Measurements from ENCODE around the gene CDK5RAP3.
"Not testable (repeated sequence)": the region's sequence is repeated elsewhere in the genome, so short reads cannot be mapped to it uniquely, and the experiment has no call there.

Gene CDK5RAP3

DNA sequence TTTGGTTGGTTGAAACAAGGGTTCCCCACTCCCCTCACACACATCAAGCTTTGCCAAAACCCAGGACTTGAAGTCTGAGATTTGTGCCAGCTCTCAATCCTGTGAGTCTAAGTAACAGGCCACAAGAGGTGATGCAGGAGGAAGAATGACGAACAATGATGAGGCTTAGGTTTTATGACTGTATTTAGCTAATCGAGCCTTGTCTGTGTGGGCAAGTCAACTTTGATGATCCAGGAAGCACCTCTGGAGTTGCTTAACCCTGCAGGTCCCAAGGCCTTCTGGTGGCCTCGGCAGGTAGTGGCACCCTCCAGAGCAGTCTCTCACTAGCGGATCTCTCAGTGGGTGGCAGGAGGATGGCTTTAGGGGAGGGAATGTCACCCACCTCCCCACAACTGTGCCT is 28.7 kb downstream of the CDK5RAP3 start:
- Histone ChIP-seq H3K4me3 (replicated peaks; ENCODE audit: insufficient read depth, low read length) (no peak overlapping the region), H3K27ac (replicated peaks) (no peak overlapping the region), H3K27me3 (ENCODE audit: insufficient read depth, poor library complexity, severe bottlenecking) (no peaks in the 10 kb centered on the region)
- TF ChIP-seq POLR2AphosphoS5 (IDR thresholded peaks at IDR 0.05; ENCODE audit: low read depth) = no peak
- TF ChIP-seq GABPA (IDR thresholded peaks at IDR 0.05; ENCODE audit: low read depth) = no peak
- no peak for TF ChIP-seq SPI1 (IDR thresholded peaks at IDR 0.05; ENCODE audit: borderline replicate concordance, low read depth)
- TF ChIP-seq, protein P1, sequence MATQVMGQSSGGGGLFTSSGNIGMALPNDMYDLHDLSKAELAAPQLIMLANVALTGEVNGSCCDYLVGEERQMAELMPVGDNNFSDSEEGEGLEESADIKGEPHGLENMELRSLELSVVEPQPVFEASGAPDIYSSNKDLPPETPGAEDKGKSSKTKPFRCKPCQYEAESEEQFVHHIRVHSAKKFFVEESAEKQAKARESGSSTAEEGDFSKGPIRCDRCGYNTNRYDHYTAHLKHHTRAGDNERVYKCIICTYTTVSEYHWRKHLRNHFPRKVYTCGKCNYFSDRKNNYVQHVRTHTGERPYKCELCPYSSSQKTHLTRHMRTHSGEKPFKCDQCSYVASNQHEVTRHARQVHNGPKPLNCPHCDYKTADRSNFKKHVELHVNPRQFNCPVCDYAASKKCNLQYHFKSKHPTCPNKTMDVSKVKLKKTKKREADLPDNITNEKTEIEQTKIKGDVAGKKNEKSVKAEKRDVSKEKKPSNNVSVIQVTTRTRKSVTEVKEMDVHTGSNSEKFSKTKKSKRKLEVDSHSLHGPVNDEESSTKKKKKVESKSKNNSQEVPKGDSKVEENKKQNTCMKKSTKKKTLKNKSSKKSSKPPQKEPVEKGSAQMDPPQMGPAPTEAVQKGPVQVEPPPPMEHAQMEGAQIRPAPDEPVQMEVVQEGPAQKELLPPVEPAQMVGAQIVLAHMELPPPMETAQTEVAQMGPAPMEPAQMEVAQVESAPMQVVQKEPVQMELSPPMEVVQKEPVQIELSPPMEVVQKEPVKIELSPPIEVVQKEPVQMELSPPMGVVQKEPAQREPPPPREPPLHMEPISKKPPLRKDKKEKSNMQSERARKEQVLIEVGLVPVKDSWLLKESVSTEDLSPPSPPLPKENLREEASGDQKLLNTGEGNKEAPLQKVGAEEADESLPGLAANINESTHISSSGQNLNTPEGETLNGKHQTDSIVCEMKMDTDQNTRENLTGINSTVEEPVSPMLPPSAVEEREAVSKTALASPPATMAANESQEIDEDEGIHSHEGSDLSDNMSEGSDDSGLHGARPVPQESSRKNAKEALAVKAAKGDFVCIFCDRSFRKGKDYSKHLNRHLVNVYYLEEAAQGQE (IDR thresholded peaks at IDR 0.05; ENCODE audit: insufficient replicate concordance, low read depth) = no peak
- TF ChIP-seq, protein P2, sequence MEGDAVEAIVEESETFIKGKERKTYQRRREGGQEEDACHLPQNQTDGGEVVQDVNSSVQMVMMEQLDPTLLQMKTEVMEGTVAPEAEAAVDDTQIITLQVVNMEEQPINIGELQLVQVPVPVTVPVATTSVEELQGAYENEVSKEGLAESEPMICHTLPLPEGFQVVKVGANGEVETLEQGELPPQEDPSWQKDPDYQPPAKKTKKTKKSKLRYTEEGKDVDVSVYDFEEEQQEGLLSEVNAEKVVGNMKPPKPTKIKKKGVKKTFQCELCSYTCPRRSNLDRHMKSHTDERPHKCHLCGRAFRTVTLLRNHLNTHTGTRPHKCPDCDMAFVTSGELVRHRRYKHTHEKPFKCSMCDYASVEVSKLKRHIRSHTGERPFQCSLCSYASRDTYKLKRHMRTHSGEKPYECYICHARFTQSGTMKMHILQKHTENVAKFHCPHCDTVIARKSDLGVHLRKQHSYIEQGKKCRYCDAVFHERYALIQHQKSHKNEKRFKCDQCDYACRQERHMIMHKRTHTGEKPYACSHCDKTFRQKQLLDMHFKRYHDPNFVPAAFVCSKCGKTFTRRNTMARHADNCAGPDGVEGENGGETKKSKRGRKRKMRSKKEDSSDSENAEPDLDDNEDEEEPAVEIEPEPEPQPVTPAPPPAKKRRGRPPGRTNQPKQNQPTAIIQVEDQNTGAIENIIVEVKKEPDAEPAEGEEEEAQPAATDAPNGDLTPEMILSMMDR (IDR thresholded peaks at IDR 0.05; ENCODE audit: insufficient read depth, low read length) = no peak
- DNase-seq (ENCODE audit: low read depth in 1 of 2, low spot score in 1 of 2) = peak in 1 of 2 experiments; percentile 27

DNA sequence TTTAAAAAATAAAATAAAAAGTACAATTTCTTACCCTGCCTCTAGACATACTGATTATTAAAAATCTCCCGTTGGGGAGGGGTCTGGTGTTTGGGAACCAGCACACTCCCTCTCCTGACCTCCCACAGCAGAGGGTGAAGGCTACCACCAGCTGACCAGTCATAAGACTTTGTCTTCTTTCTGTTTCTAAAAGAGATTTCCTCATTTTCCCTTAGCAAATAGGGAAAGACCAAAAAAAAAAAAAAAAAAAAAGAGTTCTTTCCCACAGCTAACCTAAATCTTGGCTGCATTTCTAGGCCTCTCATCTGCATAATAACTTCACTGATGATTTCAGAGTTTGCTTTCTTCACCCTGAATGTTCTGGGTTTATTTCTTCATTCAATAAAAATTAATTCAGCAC is 30.3 kb downstream of the CDK5RAP3 start:
- no peaks in the 10 kb centered on the region for H3K27me3 ChIP-seq (ENCODE audit: insufficient read depth, poor library complexity, severe bottlenecking)
- no peak overlapping the region for H3K4me3 ChIP-seq (replicated peaks; ENCODE audit: insufficient read depth, low read length)
- TF ChIP-seq GABPA (IDR thresholded peaks at IDR 0.05; ENCODE audit: low read depth) (no peak), POLR2AphosphoS5 (IDR thresholded peaks at IDR 0.05; ENCODE audit: low read depth) (no peak), SPI1 (IDR thresholded peaks at IDR 0.05; ENCODE audit: borderline replicate concordance, low read depth) (no peak; the same call in 1 of the 2 replicates)
- TF ChIP-seq, protein P1 (IDR thresholded peaks at IDR 0.05; ENCODE audit: insufficient replicate concordance, low read depth) = no peak
- TF ChIP-seq, protein P2 (IDR thresholded peaks at IDR 0.05; ENCODE audit: insufficient read depth, low read length) = no peak
- no peak overlapping the region for H3K27ac ChIP-seq (replicated peaks)
- DNase-seq (ENCODE audit: low read depth in 1 of 2, low spot score in 1 of 2) = no peak

DNA sequence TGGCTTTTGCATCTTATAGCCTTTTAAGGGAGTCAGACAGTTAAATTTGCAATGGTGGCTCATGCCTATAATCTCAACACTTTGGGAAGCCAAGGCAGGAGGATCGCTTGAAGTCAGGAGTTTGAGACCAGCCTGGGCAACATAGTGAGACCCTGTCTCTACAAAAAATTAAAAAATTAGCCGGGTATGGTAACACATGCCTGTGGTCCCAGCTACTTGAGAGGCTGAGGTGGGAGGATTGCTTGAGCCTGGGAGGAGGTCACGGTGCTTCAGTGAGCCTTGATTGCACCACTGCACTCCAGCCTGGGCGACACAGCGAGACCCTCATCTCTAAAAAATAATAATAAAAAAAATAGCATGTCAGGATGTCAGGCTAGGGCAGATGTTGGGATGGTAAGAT is 30.7 kb downstream of the CDK5RAP3 start:
- not testable (repeated sequence) for DNase-seq (ENCODE audit: low read depth in 1 of 2, low spot score in 1 of 2); H3K4me3 ChIP-seq (replicated peaks; ENCODE audit: insufficient read depth, low read length); H3K27me3 ChIP-seq (ENCODE audit: insufficient read depth, poor library complexity, severe bottlenecking)

DNA sequence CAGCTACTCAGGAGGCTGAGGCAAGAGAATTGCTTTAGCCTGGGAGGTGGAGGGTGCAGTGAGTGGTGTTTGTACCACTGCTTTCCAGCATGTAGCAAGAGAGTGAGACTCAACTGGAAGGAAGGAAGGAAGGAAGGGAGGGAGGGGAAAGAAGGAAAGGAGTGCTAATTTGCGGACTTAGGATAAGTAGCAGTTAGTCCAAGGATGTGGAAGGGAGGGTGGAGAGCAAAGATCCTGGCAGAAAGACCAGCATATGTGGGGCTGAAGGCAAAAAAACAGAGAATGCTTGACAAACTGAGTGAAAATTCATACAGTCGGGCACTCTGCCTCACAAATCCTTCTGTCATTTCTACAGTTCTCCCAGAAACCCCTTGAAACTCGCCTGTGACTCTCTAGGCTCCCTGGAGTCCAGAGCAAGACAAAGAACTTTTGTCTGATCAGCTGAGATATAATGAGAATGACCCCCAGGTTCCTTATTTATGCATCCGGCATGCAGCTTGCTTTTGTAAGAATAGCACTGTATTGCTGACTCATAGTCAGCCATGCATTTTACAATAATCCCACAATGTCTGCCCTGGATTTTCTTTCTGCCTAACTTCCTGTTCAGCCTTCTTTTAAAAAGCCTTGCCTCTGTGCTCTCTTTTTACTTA is 31.5 kb downstream of the CDK5RAP3 start:
- Histone ChIP-seq H3K4me3 (replicated peaks; ENCODE audit: insufficient read depth, low read length) (no peak overlapping the region), H3K27me3 (ENCODE audit: insufficient read depth, poor library complexity, severe bottlenecking) (no peaks in the 10 kb centered on the region), H3K27ac (replicated peaks) (peak overlapping the region; percentile 75)
- TF ChIP-seq, protein P1 (IDR thresholded peaks at IDR 0.05; ENCODE audit: insufficient replicate concordance, low read depth) = peak; percentile 28
- TF ChIP-seq SPI1 (IDR thresholded peaks at IDR 0.05; ENCODE audit: borderline replicate concordance, low read depth) = peak; percentile 42; the same call in 1 of the 2 replicates
- TF ChIP-seq POLR2AphosphoS5 (IDR thresholded peaks at IDR 0.05; ENCODE audit: low read depth) = no peak
- peak; percentile 67 to 79 for DNase-seq (ENCODE audit: low read depth in 1 of 2, low spot score in 1 of 2)

More for the DNA sequence above, 30.7 kb downstream of the CDK5RAP3 start:
- peak overlapping the region; percentile 75 for H3K27ac ChIP-seq (replicated peaks)

Data from HL-60 (cell line).